ENCODE measurements around the gene RILPL2.
"Not testable (repeated sequence)": the region's sequence is repeated elsewhere in the genome, so short reads cannot be mapped to it uniquely, and the experiment has no call there.

Gene RILPL2

DNA sequence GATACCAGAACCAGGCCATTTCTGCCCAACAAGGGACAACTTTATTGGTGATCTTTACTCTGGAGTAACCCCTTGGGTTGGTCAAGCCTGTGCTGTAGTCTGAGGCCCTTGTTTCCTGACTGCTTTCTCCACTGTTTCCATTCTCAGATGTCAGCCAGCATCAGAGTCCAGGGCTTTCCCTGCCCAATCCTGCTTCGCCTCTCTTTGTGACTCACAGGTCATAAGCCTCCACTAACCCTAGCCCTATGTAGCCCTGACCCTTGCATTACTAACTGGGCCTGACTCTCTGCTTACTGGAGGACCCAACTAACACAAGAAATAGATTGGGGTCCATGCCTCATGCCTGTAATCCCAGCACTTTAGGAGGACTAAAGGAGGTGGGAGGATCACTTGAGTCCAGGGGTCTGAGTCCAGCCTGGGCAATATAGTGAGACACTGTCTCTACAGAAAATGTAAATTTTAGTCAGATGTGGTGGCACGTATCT is 12.8 kb upstream of the RILPL2 start:
- no peak for DNase-seq

DNA sequence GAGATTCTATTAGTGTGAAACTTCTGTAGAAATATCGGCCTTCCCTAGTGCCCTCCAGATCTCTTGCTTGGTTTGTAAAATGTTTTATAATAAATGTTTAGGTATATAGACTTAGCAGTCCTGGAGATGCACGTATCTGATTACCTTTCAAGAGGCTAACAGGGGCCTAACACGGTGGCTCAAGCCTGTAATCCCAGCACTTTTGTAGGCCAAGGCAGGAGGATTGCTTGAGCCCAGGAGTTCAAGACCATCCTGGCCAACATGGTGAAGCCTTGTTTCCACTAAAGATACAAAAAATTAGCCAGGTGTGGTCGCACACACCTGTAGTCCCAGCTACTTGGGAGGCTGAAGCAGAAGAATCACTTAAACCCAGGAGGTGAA is 9.8 kb upstream of the RILPL2 start:
- DNase-seq: no peak

DNA sequence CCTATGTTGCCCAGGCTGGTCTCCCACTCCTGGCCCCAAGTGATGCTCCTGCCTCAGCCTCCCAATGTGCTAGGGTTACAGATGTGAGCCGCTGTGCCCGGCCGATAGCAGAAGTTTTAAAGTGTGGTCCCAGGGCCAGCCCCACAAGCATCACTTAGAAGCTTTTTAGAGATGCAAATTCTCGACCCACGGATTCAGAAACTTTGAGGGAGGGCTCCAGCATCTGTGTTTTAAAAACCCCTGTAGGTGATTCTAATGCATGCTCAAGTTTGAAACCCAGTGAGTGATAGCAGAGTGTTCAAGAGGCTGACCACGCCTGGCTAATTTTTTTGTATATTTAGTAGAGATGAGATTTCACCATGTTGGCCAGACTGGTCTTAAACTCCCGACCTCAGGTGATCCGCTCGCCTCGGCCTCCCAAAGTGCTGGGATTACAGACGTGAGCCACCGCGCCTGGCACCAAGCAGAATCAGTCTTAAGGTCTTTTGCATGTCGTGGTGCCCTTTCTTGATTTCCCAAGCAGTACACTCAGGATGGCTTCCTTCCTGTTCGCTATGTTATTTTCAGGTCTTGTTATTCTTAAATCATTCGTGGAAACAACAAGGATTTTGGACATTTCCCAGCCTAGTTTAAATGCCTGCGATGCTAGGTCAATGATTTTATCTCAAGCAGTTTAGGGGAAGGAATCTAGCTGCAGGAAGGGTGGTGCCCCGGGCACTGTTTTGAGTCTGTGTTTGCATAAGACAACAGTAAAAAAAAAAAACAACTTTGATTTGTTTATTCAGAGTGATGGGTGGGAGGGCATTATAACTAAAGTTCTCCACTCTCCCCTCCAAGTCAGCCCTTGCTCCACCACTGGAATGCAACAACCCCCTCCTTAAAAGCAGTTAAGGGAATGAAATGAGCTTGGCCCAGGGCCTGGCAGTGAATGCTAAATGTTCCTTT is 9.2 kb upstream of the RILPL2 start:
- DNase-seq: no peak

DNA sequence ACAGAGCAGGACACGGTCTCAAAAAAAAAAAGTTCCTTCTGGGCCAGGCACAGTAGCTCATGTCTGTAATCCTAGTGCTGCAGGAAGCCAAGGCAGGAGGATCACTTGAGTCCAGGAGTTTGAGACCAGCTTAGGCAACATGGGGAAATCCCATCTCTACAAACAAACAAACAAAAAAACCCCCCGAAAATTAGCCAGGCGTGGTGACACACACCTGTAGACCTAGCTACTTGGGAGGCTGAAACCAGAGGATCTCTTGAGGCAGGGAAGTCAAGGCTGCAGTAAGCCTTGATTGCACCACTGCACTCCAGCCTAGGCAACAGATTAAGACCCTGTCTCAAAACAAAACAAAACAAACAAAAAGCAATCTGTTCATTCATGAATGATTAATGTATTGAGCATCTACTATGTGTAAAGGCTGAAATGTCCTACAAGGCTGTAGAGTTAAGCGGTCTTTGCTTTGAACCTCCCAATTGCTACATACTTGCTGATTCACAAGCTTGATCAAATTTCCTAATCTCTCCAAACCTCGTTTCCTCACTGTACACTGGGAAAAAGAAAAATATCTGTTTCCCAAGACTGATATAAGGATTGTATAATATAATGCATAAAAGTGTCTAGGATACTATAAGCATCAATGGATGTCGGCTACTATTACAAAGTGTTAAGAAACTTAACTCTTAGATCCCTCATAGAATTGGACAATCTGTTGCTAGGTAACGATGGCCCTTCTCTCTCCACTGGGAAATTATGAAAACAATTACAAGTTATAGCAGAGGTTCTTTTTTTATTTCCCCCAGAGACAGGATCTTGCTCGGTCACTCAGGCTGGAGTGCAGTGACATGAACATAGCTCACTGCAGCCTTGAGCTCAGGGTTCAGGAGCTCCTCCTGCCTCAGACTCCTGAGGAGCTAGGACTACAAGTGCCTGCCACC is 7.9 kb upstream of the RILPL2 start:
- no peak for DNase-seq

DNA sequence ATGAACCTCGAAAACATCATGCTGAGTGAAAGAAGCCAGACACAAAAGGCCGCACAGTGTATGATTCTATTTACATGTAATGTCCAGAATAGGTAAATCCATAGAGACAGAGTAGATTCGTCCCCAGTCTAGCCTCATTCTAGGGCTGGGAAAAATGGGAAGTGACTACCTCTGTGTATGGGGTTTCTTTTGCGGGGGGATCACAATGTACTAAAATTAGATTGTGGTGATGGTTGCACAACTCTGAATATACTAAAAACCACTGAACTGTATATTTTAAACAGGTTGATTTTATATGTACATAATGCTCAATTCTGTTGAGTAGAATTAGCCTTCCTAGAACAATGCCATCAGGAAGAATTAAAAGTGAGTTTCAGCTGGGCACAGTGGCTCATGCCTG is 6.3 kb upstream of the RILPL2 start:
- DNase-seq: no peak

DNA sequence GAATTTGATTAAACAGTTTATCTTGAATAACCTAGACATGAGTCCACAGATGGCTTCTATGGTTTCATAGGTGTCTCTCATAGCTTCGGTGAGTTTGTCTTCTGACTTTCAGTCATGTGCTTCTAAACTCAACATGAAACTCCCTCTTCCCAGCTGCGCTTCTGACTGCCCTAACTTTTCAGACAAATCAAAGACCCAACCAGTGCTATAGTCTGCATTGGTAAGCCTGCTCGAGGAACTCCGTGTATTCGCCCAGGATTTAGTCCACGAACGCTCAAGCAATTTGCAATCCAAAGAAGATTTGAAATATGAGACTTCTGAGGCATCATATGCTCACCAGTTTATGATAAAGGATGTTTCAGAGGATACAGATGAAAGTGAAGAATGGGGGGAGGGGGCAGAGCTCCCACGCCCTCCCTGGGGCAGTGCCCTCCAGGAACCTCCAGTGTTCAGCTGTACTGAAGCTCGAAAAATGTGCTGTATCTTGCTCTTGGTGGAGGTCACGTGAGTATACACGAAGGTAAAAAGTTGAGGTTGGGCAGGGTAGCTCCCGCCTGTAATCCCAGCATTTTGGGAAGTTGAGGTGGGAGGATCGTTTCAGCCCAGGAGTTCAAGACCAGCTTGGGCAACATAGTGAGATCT is 5.2 kb upstream of the RILPL2 start:
- DNase-seq: no peak

DNA sequence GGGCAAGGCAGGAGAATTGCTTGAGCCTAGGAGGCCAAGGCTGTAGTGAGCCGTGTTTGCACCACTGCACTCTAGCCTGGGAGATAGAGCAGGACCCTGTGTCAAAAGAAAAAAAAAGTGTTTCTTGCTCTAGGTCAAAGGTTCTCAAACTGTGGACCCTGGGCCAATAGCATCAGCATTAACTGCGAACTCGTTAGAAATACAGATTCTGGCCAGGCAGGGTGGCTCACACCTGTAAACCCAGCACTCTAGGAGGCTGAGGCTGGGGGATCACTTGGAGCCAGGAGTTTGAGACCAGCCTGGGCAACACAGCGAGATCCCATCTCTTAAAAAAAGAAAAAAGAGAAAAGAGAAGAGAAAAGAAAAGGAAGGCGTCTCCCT is 858 bp downstream of the RILPL2 start:
- DNase-seq: no peak

DNA sequence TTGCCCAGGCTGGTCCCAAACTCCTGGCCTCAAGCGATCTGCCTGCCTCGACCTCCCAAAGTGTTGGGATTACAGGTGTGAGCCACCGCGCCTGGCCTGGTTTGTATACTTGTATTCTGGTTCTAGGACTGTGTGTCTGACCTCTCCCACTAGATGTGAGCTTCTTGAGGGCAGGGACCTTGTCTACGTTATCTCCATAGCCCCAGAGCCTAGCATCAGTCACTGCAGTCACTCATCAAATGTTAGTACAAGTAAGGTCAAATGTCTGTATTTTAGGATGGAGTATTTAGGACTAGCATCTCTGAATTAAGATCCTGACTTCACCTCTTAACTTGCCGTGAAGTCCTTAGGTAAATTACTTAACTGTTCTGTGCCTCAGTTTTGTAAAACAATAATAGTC is 2.9 kb downstream of the RILPL2 start:
- no peak for DNase-seq

DNA sequence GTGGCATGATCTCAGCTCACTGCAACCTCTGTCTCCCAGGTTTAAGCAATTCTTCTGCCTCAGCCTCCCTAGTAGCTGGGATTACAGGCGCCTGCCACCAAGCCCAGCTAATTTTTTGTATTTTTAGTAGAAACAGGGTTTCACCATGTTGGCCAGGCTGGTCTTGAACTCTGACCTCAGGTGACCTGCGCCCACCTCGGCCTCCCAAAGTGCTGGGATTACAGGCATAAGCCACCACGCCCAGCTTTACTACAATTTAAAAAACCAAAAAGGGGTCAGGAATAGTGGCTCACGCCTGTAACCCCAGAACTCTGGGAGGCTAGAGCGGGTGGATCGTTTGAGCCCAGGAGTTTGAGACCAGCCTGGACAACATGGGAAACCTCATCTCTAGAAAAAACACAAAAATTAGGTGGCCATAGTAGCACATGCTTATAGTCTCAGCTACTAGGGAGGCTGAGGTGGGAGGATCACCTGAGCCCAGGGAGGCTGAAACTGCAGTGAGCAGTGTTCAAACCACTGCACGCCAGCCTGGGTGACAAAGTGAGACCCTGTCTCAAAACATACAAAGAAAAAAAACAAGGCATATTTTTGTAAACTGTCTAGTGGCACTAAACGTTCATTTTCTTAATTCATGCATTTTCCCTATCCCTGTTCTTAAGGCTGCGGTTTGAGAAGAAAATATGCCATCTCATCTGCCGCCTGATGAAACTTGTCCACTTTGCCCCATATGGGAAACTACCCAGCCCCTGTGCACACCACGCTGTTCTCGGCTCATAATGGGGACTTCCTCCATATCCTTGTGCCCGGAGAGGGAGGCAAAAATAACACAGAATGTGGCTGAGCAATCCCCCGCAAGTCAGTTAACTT is 4.3 kb downstream of the RILPL2 start:
- DNase-seq: not testable (repeated sequence)

DNA sequence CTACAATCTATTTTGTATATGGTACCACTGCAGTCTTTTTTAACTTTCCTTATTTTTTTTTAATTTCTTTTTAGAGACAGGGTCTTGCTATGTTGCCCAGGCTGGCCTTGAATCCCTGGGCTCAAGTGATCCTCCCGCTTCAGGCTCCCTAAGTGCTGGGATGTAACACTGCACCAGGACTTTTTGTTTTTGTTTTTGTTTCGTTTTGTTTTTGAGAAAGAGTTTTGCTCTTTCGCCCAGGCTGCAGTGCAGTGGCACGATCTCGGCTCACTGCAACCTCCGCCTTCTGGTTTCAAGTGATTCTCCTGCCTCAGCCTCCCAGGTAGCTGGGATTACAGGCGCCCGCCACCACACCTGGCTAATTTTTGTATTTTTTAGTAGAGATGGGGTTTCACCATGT is 7.4 kb downstream of the RILPL2 start:
- DNase-seq: not testable (repeated sequence)

DNA sequence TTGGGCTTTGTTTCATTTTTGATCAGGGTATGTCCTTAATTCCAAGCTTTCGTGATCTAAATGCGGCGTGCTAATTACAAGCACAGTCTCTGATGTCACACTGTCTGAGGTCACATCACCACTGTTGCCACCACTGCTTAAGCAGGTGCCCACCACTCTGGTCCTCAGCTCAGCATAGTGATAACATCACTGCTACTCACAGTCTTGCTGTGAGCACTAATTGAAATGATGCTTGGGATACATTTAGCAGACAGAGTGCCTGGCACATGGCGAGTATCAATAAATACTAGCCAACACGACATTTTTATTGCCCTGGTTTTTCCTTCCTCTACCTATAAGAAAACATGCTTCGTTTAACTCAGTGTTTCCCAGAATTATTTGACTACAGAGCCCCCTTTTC is 7.9 kb downstream of the RILPL2 start:
- DNase-seq: no peak

DNA sequence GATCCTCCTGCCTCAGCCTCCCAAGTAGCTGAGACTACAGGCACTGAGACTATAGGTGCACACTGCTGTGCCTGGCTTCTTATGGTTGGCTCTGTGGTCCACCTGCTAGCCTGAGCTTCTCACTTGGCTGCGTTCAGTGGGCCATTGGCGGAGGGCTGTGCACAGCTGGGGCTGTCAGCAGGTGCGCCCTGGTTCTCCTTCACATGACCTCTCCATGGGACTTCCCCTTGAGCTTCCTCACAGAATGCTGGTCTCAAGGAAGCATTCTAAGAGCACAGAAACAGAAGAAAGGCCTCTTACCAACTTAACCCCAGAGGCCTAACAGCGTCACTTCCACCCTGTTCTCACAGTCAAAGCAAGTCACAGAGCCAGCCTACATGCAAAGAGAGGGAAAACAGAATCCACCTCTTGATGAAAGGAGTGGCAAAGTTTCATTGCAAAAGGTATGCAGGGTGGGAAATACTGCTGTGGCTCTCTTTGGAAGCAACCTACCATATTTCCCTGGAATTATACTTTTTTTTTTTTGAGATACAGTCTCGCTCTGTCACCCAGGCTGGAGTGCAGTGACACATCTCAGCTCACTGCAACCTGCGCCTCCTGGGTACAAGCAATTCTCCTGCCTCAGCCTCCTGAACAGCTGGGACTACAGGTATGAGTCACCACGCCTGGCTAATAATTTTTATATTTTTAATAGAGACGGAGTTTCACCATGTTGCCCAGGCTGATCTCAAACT is 9.3 kb downstream of the RILPL2 start:
- DNase-seq: peak; percentile 23

DNA sequence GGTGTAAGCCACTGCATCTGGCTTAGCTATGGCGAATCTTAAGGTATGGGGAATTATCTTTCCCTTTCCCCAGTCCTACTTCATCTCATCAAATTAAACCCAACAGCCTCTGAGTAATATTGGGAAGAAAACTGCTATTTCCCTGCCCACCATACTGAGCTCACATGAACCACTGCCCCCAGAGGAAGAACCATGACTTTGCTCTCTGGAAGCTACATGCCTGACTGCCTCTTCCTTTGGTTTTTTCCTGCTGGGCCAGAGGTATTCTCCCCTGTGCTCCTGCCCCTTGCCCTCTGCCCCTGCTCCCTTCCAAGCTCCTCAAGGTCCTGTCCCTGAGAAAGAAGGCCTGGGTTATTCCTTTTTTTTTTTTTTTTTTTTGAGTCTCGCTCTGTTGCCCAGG is 15.2 kb downstream of the RILPL2 start:
- no peak for DNase-seq

DNA sequence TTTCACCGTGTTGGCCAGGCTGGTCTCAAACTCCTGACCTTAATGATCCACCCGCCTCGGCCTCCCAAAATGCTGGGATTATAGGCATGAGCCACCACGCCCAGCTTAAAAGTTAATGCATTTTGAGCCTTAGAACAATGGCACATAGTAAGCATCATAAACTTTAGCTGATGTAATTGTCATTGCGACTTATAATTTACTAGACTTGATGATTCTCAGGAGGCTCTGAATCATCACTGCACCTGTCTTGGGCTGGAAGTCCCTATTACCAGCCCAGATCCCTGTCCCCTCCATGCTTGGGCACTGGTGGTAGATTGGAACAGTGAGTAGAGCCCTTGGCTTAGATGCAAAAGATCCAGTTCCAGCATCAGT is 26.5 kb downstream of the RILPL2 start:
- DNase-seq: no peak

DNA sequence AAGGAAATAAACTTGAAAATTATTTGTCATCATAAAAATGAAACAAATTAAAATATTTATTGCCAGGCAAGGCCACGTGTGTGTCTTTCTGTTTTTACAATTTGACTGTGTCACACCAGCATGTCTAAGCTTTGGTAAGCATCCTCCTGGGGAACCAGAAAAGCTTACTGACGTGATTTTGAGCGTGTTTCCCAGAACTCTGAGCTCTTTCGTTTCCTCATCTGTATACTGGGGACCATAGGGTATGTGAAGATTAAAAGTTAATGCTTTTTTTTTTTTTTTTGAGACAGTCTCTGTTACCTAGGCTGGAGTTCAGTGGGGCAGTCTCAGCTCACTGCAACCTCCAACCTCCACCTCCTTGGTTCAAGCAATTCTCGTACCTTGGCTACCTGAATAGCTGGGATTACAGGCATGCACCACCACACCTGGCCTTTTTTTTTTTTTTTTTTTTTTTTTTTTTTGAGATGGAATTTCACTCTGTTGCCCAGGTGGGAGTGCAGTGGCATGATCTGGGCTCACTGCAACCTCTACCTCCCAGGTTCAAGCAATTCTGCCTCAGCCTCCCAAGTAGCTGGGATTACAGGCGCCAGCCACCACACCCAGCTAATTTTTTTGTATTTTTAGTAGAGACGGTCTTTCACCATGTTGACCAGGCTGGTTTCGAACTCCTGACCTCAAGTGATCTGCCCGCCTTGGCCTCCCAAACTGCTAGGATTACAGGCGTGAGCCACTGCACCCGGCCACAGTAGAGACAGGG is 27.0 kb downstream of the RILPL2 start:
- DNase-seq: not testable (repeated sequence)

DNA sequence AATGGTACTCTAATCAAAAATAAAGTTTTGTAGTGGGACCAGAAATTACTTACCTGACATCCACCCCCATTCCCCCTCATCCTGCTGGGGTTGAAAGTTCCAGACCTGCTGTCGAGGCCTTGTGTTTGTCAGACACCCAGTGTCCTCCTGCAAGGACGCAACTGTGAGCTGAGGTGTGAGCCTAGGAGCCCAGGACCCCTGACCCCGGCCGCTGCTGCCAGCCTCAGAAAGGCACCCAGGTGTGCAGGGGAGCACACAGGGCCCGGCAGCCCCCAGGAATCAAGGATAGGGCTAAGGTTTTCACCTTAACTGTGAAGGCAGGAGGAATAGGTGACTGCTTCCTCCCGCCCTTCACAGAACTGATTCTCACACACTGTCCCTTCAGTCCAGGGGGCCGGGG is 27.9 kb downstream of the RILPL2 start:
- not testable (repeated sequence) for DNase-seq

DNA sequence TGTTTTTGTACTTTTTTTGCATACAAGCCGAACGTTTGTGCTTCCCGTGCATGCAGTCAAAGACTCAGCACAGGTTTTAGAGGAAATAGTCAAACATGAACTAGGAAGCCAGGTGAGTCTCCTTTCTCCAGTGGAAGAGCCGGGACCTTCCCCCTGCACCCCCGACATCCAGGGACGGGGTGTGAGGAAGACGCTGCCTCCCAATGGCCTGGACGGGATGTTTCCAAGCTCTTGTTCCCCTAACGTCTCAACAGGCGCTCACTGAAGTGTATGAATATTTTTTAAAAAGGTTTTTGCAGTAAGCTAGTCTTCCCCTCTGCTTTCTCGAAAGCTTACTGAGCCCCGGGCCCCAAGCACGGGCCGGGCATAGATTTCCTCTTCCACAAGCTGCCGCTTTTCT is 28.6 kb downstream of the RILPL2 start:
- DNase-seq: not testable (repeated sequence)

DNA sequence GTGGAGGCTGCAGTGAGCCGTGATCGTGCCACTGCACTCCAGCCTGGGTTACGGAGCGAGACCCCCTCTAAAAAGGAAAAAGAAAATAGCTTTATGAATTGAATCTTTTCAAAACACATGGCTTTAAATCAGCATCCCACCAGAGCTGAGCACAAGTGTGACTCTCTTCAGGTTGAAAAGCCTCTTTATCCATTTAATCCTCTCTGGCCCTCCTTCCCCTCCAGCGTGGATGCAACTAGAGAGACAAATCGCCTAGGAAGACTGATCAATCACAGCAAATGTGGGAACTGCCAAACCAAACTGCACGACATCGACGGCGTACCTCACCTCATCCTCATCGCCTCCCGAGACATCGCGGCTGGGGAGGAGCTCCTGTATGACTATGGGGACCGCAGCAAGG is 29.2 kb downstream of the RILPL2 start:
- not testable (repeated sequence) for DNase-seq

DNA sequence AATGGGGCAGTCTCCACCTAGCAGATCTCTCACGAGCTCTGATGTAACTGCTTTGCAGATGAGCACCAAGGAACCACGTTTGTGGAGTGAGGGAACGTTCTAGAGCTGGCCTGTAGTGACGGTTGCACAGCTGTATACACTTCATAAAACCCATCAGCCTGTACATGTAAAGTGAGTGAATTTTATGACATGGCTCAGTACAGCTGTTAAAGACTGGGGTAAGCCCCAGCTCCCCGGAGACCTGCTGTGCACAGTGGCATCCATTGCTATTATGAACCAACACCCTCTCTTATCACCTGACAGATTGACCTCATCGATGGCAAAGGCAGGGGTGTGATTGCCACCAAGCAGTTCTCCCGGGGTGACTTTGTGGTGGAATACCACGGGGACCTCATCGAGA is 31.9 kb downstream of the RILPL2 start:
- DNase-seq: no peak
